Measurements from ENCODE around the gene UMAD1. TPM values are rescaled to one million over a fixed set of nuclear protein-coding genes. Genes with fewer than 3 reads are reported as not detected.
A peak's percentile ranks its signal among the peaks of the same experiment; 100 is the strongest.

Gene UMAD1
- polyA plus RNA-seq, 1 of the 3 experiments (the other 2 are of a cell fraction), result 13.9 TPM

DNA sequence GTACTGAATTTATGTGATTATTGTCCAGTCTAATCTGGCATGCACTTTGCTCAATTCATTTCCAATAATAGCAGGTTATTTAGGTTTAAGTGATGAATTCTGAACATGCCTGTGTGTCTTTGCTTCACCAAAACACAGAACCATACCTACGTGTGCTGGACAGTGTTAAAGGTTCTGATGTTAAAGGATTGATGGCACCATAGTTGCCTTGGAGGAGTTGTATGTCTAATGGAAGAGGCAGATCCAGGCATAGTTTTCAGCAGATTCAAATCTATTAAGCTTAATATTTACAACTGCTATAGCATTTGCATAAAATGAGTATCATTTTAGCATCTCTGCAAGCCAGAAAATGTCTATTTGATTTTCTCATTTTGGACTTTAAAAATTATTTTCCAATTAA, 28.0 kb upstream of the UMAD1 start (continued):
- TF ChIP-seq RXRA (IDR thresholded peaks at IDR 0.05; ENCODE audit: borderline replicate concordance, low read depth) (no peak), POLR2AphosphoS5 (IDR thresholded peaks at IDR 0.05; ENCODE audit: low read depth, low read length) (peak; percentile 16; the same call in 1 of the 2 replicates), USF1 (IDR thresholded peaks at IDR 0.05; ENCODE audit: borderline replicate concordance, low read depth) (no peak), FOXJ3 (CRISPR knock-in tag; IDR thresholded peaks at IDR 0.05) (peak; percentile 87), RAD21 (IDR thresholded peaks at IDR 0.05; ENCODE audit: low read length) (peak; percentile 29; the same call in 1 of the 2 replicates), NRF1 (IDR thresholded peaks at IDR 0.05; ENCODE audit: low read depth, low read length) (no peak), FOXM1 (IDR thresholded peaks at IDR 0.05; ENCODE audit: low read depth) (no peak)
- TF ChIP-seq, protein P1, sequence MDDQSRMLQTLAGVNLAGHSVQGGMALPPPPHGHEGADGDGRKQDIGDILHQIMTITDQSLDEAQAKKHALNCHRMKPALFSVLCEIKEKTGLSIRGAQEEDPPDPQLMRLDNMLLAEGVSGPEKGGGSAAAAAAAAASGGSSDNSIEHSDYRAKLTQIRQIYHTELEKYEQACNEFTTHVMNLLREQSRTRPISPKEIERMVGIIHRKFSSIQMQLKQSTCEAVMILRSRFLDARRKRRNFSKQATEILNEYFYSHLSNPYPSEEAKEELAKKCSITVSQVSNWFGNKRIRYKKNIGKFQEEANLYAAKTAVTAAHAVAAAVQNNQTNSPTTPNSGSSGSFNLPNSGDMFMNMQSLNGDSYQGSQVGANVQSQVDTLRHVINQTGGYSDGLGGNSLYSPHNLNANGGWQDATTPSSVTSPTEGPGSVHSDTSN (IDR thresholded peaks at IDR 0.05), result no peak

GRCh38 chr7:7613210-7613609, 27.3 kb upstream of the UMAD1 start:
- Histone ChIP-seq H3K27ac (ENCODE audit: low read depth in 2 of 2, low read length in 1 of 2) (peak overlapping the region in 1 of 2 experiments; percentile 94; a peak in 2 of 4 replicates), H4K20me1 (ENCODE audit: insufficient read depth) (no peaks in the 10 kb centered on the region), H2AFZ (ENCODE audit: low read depth) (no peak overlapping the region), H3K4me1 (ENCODE audit: control insufficient read depth in 1 of 2, insufficient read depth in 2 of 2, low read depth in 1 of 2, low read length in 1 of 2) (peaks cover 0 to 41% of the 10 kb centered on the region in 2 experiments; a peak in 2 of 4 replicates), H3K4me2 (no peak overlapping the region), H3K79me2 (ENCODE audit: insufficient read depth) (no peaks in the 10 kb centered on the region), H3K9me2 (no peaks in the 10 kb centered on the region), H3F3A (replicated peaks; ENCODE audit: insufficient read depth) (no peaks in the 10 kb centered on the region), H3K36me3 (replicated peaks in 1 of 2; ENCODE audit: control insufficient read depth in 1 of 2, insufficient read depth in 2 of 2, low read length in 1 of 2) (peaks cover 15 to 29% of the 10 kb centered on the region in 2 experiments), H3K9me3 (no peaks in the 10 kb centered on the region), H3K9ac (no peak overlapping the region), H3K27me3 (ENCODE audit: insufficient read depth) (no peaks in the 10 kb centered on the region), H3K4me3 (ENCODE audit: low read depth in 2 of 2, low read length in 1 of 2) (no peak overlapping the region)
- POLR2A ChIA-PET, result interaction anchor here (1.0 to 1.8 kb wide), 3 partner anchors 27 to 648 kb away, joined by 4 to 8 read pairs (median 4); partner anchors contain the start of gene UMAD1
- CTCF ChIA-PET, result interaction anchor here (0.7 to 2.0 kb wide), 9 partner anchors 13 to 683 kb away, joined by 3 to 8 read pairs (median 4); no protein-coding TSS in a partner anchor
- no peak for DNase-seq
- 94% methylated on average over 1 of the region's 1 CpG for WGBS (ENCODE audit: low lambda C conversion rate)
- TF ChIP-seq NRF1 (IDR thresholded peaks at IDR 0.05; ENCODE audit: low read depth, low read length) (no peak), NFIC (IDR thresholded peaks at IDR 0.05; ENCODE audit: borderline replicate concordance) (no peak), MAX (IDR thresholded peaks at IDR 0.05; ENCODE audit: low read depth) (no peak), EP300 (IDR thresholded peaks at IDR 0.05; ENCODE audit: borderline replicate concordance in 1 of 2, low read depth in 1 of 2, low read length in 1 of 2) (no peak), IRF3 (IDR thresholded peaks at IDR 0.05; ENCODE audit: low read depth, low read length) (no peak), RCOR1 (IDR thresholded peaks at IDR 0.05; ENCODE audit: low read length) (no peak), FOXM1 (IDR thresholded peaks at IDR 0.05; ENCODE audit: low read depth) (no peak), FOSL2 (IDR thresholded peaks at IDR 0.05; ENCODE audit: borderline replicate concordance, low read depth) (no peak), SMC3 (IDR thresholded peaks at IDR 0.05; ENCODE audit: low read depth, low read length) (no peak), TEAD4 (IDR thresholded peaks at IDR 0.05; ENCODE audit: borderline replicate concordance, insufficient read depth) (no peak), JUND (IDR thresholded peaks at IDR 0.05) (no peak), CTCF (IDR thresholded peaks at IDR 0.05) (no peak), RFX5 (IDR thresholded peaks at IDR 0.05; ENCODE audit: low read length) (no peak), ELF1 (IDR thresholded peaks at IDR 0.05) (no peak), ZBTB33 (IDR thresholded peaks at IDR 0.05; ENCODE audit: borderline replicate concordance, low read depth) (no peak), MXI1 (IDR thresholded peaks at IDR 0.05; ENCODE audit: low read depth, low read length) (no peak), FOXJ3 (CRISPR knock-in tag; IDR thresholded peaks at IDR 0.05) (no peak)
- TF ChIP-seq, protein P2, sequence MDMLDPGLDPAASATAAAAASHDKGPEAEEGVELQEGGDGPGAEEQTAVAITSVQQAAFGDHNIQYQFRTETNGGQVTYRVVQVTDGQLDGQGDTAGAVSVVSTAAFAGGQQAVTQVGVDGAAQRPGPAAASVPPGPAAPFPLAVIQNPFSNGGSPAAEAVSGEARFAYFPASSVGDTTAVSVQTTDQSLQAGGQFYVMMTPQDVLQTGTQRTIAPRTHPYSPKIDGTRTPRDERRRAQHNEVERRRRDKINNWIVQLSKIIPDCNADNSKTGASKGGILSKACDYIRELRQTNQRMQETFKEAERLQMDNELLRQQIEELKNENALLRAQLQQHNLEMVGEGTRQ (IDR thresholded peaks at IDR 0.05; ENCODE audit: borderline replicate concordance, low read depth, low read length), result no peak
